ENCODE measurements around the gene SPTBN1. TPM values are rescaled to one million over a fixed set of nuclear protein-coding genes. Genes with fewer than 3 reads are reported as not detected.
A peak's percentile ranks its signal among the peaks of the same experiment; 100 is the strongest.

The SPTBN1 gene
- total and polyA plus RNA-seq, 2 of the 13 experiments (the other 11 are each of a cell fraction or from before 2014, with no cell fraction given): 123 to 299 TPM

- TF ChIP-seq THAP11 (CRISPR knock-in tag; IDR thresholded peaks at IDR 0.05) (peak; percentile 88), TCF12 (IDR thresholded peaks at IDR 0.05) (no peak), TCF12 (CRISPR knock-in tag; IDR thresholded peaks at IDR 0.05) (0 out of 2 replicates have a peak, but pooled peaks have one; percentile 91), GATAD1 (CRISPR knock-in tag; IDR thresholded peaks at IDR 0.05) (peak; percentile 70), RFX3 (CRISPR knock-in tag; IDR thresholded peaks at IDR 0.05) (0 out of 2 replicates have a peak, but pooled peaks have one; percentile 12), RFXAP (CRISPR knock-in tag; IDR thresholded peaks at IDR 0.05; ENCODE audit: borderline replicate concordance) (peak; percentile 83; the same call in 1 of the 2 replicates), NCOR1 (IDR thresholded peaks at IDR 0.05; ENCODE audit: borderline replicate concordance, low read length) (peak; percentile 96), MEIS2 (CRISPR knock-in tag; IDR thresholded peaks at IDR 0.05) (peak; percentile 84; the same call in 1 of the 2 replicates), ZXDC (CRISPR knock-in tag; IDR thresholded peaks at IDR 0.05) (peak; percentile 76; the same call in 1 of the 2 replicates), PPARG (CRISPR knock-in tag; conservative IDR thresholded peaks at IDR 0.05) (peak; percentile 93), ZFY (CRISPR knock-in tag; IDR thresholded peaks at IDR 0.05) (peak; percentile 91)
- TF ChIP-seq, protein P1, sequence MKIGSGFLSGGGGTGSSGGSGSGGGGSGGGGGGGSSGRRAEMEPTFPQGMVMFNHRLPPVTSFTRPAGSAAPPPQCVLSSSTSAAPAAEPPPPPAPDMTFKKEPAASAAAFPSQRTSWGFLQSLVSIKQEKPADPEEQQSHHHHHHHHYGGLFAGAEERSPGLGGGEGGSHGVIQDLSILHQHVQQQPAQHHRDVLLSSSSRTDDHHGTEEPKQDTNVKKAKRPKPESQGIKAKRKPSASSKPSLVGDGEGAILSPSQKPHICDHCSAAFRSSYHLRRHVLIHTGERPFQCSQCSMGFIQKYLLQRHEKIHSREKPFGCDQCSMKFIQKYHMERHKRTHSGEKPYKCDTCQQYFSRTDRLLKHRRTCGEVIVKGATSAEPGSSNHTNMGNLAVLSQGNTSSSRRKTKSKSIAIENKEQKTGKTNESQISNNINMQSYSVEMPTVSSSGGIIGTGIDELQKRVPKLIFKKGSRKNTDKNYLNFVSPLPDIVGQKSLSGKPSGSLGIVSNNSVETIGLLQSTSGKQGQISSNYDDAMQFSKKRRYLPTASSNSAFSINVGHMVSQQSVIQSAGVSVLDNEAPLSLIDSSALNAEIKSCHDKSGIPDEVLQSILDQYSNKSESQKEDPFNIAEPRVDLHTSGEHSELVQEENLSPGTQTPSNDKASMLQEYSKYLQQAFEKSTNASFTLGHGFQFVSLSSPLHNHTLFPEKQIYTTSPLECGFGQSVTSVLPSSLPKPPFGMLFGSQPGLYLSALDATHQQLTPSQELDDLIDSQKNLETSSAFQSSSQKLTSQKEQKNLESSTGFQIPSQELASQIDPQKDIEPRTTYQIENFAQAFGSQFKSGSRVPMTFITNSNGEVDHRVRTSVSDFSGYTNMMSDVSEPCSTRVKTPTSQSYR (CRISPR knock-in tag; IDR thresholded peaks at IDR 0.05; ENCODE audit: borderline replicate concordance): peak; percentile 65; the same call in 1 of the 2 replicates
- TF ChIP-seq, protein P2, sequence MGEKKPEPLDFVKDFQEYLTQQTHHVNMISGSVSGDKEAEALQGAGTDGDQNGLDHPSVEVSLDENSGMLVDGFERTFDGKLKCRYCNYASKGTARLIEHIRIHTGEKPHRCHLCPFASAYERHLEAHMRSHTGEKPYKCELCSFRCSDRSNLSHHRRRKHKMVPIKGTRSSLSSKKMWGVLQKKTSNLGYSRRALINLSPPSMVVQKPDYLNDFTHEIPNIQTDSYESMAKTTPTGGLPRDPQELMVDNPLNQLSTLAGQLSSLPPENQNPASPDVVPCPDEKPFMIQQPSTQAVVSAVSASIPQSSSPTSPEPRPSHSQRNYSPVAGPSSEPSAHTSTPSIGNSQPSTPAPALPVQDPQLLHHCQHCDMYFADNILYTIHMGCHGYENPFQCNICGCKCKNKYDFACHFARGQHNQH (CRISPR knock-in tag; IDR thresholded peaks at IDR 0.05): peak; percentile 88
- TF ChIP-seq, protein P3, sequence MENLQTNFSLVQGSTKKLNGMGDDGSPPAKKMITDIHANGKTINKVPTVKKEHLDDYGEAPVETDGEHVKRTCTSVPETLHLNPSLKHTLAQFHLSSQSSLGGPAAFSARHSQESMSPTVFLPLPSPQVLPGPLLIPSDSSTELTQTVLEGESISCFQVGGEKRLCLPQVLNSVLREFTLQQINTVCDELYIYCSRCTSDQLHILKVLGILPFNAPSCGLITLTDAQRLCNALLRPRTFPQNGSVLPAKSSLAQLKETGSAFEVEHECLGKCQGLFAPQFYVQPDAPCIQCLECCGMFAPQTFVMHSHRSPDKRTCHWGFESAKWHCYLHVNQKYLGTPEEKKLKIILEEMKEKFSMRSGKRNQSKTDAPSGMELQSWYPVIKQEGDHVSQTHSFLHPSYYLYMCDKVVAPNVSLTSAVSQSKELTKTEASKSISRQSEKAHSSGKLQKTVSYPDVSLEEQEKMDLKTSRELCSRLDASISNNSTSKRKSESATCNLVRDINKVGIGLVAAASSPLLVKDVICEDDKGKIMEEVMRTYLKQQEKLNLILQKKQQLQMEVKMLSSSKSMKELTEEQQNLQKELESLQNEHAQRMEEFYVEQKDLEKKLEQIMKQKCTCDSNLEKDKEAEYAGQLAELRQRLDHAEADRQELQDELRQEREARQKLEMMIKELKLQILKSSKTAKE (CRISPR knock-in tag; IDR thresholded peaks at IDR 0.05; ENCODE audit: borderline replicate concordance): peak; percentile 61; the same call in 1 of the 2 replicates
- TF ChIP-seq, protein P4, sequence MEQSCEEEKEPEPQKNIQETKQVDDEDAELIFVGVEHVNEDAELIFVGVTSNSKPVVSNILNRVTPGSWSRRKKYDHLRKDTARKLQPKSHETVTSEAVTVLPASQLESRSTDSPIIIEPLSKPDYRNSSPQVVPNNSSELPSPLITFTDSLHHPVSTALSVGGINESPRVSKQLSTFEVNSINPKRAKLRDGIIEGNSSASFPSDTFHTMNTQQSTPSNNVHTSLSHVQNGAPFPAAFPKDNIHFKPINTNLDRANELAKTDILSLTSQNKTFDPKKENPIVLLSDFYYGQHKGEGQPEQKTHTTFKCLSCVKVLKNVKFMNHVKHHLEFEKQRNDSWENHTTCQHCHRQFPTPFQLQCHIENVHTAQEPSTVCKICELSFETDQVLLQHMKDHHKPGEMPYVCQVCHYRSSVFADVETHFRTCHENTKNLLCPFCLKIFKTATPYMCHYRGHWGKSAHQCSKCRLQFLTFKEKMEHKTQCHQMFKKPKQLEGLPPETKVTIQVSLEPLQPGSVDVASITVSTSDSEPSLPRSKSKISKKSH (CRISPR knock-in tag; IDR thresholded peaks at IDR 0.05; ENCODE audit: borderline replicate concordance): no peak
These were observed 213.8 kb downstream of the SPTBN1 start (continued) for GRCh38 chr2:54669677-54670484.
